ENCODE results near the gene SETD6.

Gene SETD6

GRCh38 chr16:58502217-58502921 is 12.9 kb upstream of the SETD6 start:
- DNase-seq (ENCODE audit: low spot score), result no peak
- in situ Hi-C loops (cut with MboI; ENCODE audit: low pct_unique_long_range_greater_than_20kb, low sequenced_read_pairs, unreplicated experiment), result no loop called here
- no peak for TF ChIP-seq CTCF (IDR thresholded peaks at IDR 0.05; ENCODE audit: extremely low read depth, insufficient read depth, missing control alignments)

GRCh38 chr16:58503166-58503862 is 12.0 kb upstream of the SETD6 start:
- in situ Hi-C loops (cut with MboI; ENCODE audit: low pct_unique_long_range_greater_than_20kb, low sequenced_read_pairs, unreplicated experiment), result no loop called here
- DNase-seq (ENCODE audit: low spot score), result no peak
- TF ChIP-seq CTCF (IDR thresholded peaks at IDR 0.05; ENCODE audit: extremely low read depth, insufficient read depth, missing control alignments), result no peak

GRCh38 chr16:58503863-58504688 is 11.2 kb upstream of the SETD6 start:
- TF ChIP-seq CTCF (IDR thresholded peaks at IDR 0.05; ENCODE audit: extremely low read depth, insufficient read depth, missing control alignments), result no peak
- DNase-seq (ENCODE audit: low spot score), result no peak
- in situ Hi-C loops (cut with MboI; ENCODE audit: low pct_unique_long_range_greater_than_20kb, low sequenced_read_pairs, unreplicated experiment), result no loop called here

GRCh38 chr16:58506241-58507194 is 8.8 kb upstream of the SETD6 start:
- TF ChIP-seq CTCF (IDR thresholded peaks at IDR 0.05; ENCODE audit: extremely low read depth, insufficient read depth, missing control alignments), result no peak
- in situ Hi-C loops (cut with MboI; ENCODE audit: low pct_unique_long_range_greater_than_20kb, low sequenced_read_pairs, unreplicated experiment), result no loop called here
- no peak for DNase-seq (ENCODE audit: low spot score)

- no peak for TF ChIP-seq CTCF (IDR thresholded peaks at IDR 0.05; ENCODE audit: extremely low read depth, insufficient read depth, missing control alignments)
- in situ Hi-C loops (cut with MboI; ENCODE audit: low pct_unique_long_range_greater_than_20kb, low sequenced_read_pairs, unreplicated experiment), result no loop called here
- no peak for DNase-seq (ENCODE audit: low spot score)
Measured at GRCh38 chr16:58507195-58507962, 7.9 kb upstream of the SETD6 start.
